CMK (cell line): ENCODE measurements around the gene NGEF.

ENCODE experiments used
- DNase-seq: peaks from one replicate; pipeline ENCODE4 v3.0.0-alpha.2; 2010; ENCODE audit warnings: low read depth

The NGEF gene

GRCh38 chr2:232829988-232830387 lies 183.1 kb downstream of the NGEF start:
- DNase-seq = no peak
